ENCODE measurements around the gene KLHL6. TPM values are rescaled to one million over a fixed set of nuclear protein-coding genes. Genes with fewer than 3 reads are reported as not detected.

Gene KLHL6
- total RNA-seq, 1 experiment from 2014 or later = not detected

DNA sequence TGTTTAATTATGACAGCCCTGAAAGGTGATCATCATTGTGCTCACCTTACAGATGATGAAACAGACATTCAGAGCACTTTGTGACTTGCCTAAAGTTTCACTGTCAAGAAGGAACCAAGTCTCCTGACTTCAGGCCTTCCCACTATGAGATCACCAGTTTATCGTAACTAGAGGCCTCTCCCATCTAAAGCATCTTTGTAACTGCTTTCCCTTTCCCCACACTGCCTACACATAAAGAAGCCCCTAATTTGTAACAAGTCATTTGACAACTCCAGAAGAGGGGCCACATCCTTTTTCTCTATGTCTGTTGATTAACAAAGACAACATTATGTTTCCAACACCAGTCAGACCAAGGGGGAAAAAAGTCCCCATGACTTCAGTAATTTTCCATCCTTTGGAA lies 1.1 kb downstream of the KLHL6 start:
- H3K27ac ChIP-seq (ENCODE audit: insufficient read length, low read depth, low read length) = no peak overlapping the region
- H3K9me3 Mint-ChIP-seq = no peaks in the 10 kb centered on the region
- no peak overlapping the region for H3K14ac ChIP-seq (ENCODE audit: insufficient read depth, low read length)
- no peak overlapping the region for H2BK12ac ChIP-seq (ENCODE audit: insufficient read length, low read depth, low read length)
- H3K23me2 ChIP-seq (ENCODE audit: insufficient read length, low read depth, low read length, poor library complexity, severe bottlenecking) = no peaks in the 10 kb centered on the region
- no peaks in the 10 kb centered on the region for H4K20me1 ChIP-seq (ENCODE audit: control insufficient read depth, insufficient read depth, insufficient read length)
- H3K9ac ChIP-seq (ENCODE audit: extremely low read depth, insufficient read length, low read length) = no peak overlapping the region
- no peak overlapping the region for H4K8ac ChIP-seq (replicated peaks; ENCODE audit: insufficient read length, low read depth, low read length)
- WGBS (ENCODE audit: extremely low coverage, insufficient read length, low lambda C conversion rate) = no CpG with 5 or more reads among the region's 1 CpG
- H3K4me1 Mint-ChIP-seq = peaks cover 17 to 18% of the 10 kb centered on the region in 2 experiments
- H3K4me1 ChIP-seq (ENCODE audit: insufficient read depth, low read length) = 0 out of 2 replicates have a peak, but pooled peaks cover 3% of the 10 kb centered on the region
- no peak overlapping the region for H3K56ac ChIP-seq (ENCODE audit: insufficient read length, low read depth, low read length)
- TF ChIP-seq, protein P1, sequence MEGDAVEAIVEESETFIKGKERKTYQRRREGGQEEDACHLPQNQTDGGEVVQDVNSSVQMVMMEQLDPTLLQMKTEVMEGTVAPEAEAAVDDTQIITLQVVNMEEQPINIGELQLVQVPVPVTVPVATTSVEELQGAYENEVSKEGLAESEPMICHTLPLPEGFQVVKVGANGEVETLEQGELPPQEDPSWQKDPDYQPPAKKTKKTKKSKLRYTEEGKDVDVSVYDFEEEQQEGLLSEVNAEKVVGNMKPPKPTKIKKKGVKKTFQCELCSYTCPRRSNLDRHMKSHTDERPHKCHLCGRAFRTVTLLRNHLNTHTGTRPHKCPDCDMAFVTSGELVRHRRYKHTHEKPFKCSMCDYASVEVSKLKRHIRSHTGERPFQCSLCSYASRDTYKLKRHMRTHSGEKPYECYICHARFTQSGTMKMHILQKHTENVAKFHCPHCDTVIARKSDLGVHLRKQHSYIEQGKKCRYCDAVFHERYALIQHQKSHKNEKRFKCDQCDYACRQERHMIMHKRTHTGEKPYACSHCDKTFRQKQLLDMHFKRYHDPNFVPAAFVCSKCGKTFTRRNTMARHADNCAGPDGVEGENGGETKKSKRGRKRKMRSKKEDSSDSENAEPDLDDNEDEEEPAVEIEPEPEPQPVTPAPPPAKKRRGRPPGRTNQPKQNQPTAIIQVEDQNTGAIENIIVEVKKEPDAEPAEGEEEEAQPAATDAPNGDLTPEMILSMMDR (conservative IDR thresholded peaks at IDR 0.05) = no peak
- H3K79me2 ChIP-seq (ENCODE audit: insufficient read depth, low read length) = no peaks in the 10 kb centered on the region
- H3K23ac ChIP-seq (ENCODE audit: insufficient read length, low read depth, low read length) = no peak overlapping the region
- H4K91ac ChIP-seq (ENCODE audit: insufficient read length, low read depth, low read length) = no peak overlapping the region
- no peak overlapping the region for H4K5ac ChIP-seq (ENCODE audit: insufficient read length, low read depth, low read length)
- H3K4me3 Mint-ChIP-seq = no peak overlapping the region
- H2BK20ac ChIP-seq (ENCODE audit: low read depth, low read length, poor library complexity, severe bottlenecking) = no peak overlapping the region
- H3K9me3 ChIP-seq (ENCODE audit: control insufficient read depth, low read depth, low read length) = no peaks in the 10 kb centered on the region
- no peaks in the 10 kb centered on the region; the same call in 1 of the 2 replicates for H3K27me3 Mint-ChIP-seq (ENCODE audit: low read depth)
- no peak overlapping the region for H3K18ac ChIP-seq (ENCODE audit: insufficient read length, low read depth, low read length)
- H2BK15ac ChIP-seq (ENCODE audit: low read depth, low read length) = no peak overlapping the region
- no peak for DNase-seq
- no peaks in the 10 kb centered on the region for H3K27me3 ChIP-seq (ENCODE audit: insufficient read depth, low read length)
- H3K27ac Mint-ChIP-seq = no peak overlapping the region
- no peak overlapping the region for H2BK5ac ChIP-seq (ENCODE audit: insufficient read length, low read length)
- no peak overlapping the region for H3K4me2 ChIP-seq (ENCODE audit: insufficient read depth, insufficient read length, low read length)
- H2BK120ac ChIP-seq (ENCODE audit: low read depth, low read length, poor library complexity, severe bottlenecking) = no peak overlapping the region
- H3K79me1 ChIP-seq (ENCODE audit: insufficient read depth, low read depth, low read length, poor library complexity, severe bottlenecking) = no peaks in the 10 kb centered on the region
- H3K4ac ChIP-seq (ENCODE audit: low read depth, low read length) = no peak overlapping the region
- H3T11ph ChIP-seq (ENCODE audit: low read length) = no peak overlapping the region
- H3K36me3 Mint-ChIP-seq (ENCODE audit: insufficient read depth in 1 of 3, low read depth in 3 of 3) = no peaks in the 10 kb centered on the region
- H2AFZ ChIP-seq (ENCODE audit: low read length) = no peak overlapping the region
- no peak overlapping the region for H2AK5ac ChIP-seq (ENCODE audit: insufficient read length, low read length)

Data from H9 (cell line).